ENCODE measurements around the gene SLC52A1.
A peak's percentile ranks its signal among the peaks of the same experiment; 100 is the strongest.
"Not testable (repeated sequence)": the region's sequence is repeated elsewhere in the genome, so short reads cannot be mapped to it uniquely, and the experiment has no call there.

Gene SLC52A1

GRCh38 chr17:5035315-5035714 lies at the start of gene SLC52A1:
Gene SLC52A1 (minus strand): TSS chr17:5035426. CDS start chr17:5034606, 820 bp downstream.
- DNase-seq, result no peak

DNA sequence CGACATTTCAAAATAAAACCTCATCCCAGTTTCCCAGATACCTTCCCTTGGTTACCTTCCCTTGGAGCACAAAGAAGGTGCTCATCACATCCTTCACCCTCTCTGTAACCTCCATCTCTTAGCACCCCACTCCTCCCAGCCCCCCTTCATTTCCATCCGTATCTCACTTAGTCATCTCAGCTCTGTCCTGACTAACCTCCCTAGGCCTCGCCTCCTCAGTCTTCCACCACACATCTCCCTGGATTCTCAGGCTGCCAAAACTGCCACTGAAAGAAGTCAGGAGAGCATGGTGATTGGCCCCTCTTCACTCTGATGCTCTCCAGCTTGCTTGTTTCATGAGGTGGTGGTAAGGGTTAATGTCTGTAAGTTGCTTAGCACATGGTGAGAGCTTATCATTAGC lies 45.4 kb upstream of the SLC52A1 start:
- DNase-seq, result no peak

DNA sequence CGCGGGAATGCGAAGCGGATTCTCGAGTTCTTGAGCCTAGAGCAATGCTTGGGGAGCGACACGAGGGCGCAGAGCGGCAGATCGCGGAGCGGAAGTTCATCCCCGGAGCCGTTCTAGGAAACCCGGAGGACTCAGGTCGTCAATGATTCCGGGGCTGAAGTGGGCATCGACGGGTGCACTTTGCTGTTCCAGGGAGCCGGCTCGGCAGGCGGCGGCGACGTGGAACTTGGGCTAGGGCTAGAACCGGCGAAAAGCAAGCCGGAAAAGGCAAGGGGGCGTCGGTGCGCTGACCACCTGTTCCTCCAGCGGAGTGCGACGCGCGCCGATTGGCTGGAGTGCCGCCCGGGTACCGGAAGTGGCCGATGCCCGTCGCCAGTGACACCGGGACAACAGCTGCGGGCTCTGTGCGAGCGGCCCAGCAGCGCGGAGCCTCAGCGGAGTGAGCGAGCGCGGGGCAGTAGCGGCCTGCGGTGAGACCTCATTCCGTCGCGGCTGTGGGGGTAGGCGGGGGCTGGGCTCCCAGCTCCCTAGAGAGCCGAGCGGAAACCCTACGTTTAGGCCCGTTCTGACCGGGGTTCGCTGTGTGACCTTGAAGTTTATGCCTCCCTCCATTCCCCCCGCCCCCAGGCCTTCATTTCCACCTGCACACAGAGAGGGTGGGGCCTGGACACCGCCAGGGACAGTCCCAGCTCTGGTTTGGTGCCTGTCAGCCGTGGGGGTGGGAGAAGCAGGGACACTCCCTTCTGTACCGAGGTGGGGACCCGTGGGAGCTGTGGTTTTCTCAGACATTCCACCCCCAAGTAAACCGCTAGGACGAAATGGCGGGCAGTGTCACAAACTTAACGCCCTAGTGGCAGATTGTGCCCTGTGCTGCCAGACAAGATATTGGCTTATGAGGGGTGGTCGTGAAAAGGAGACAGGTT lies 43.1 kb upstream of the SLC52A1 start, which contains the start of gene ZFP3:
TSS of gene ZFP3 (plus strand) at position 362 of the 923 bp plus-strand sequence. CDS start 13,038 bp downstream, outside the sequence.
- DNase-seq, result peak; percentile 66

- no peak for DNase-seq
These were observed 42.5 kb upstream of the SLC52A1 start for GRCh38 chr17:5077781-5078105.

DNA sequence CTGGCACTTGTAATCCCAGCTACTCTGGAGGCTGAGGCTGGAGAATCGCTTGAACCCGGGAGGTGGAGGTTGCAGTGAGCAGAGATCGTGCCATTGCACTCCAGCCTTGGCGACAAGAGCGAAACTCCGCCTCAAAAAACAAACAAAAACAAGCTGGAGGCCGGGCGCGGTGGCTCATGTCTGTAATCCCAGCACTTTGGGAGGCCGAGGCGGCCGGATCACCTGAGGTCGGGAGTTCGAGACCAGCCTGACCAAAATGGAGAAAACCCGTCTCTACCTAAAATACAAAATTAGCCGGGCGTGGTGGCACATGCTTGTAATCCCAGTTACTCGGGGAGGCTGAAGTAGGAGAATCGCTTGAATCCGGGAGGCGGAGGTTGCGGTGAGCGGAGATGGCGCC lies 42.0 kb upstream of the SLC52A1 start:
- not testable (repeated sequence) for DNase-seq

- DNase-seq, result not testable (repeated sequence)
These were observed 40.2 kb upstream of the SLC52A1 start for GRCh38 chr17:5075472-5075871.

DNA sequence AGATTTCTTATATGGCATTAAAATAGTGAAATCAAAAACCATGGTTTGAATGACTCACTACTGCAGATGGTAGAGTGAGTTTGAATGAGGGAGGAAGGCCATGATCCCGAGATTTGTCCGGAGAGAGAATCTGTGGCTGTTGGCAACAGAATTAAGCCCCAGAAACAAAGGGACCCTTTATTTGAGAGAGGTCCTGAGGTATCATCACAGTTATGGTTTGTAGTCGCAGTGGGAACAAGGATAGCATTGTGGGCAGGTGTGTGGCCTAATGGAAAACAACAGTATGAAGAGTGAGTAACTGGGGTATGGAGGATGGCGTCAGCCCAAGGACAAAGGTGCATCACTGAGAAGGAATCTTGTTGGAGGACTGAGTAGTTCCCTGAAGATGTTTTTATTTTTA lies 34.5 kb upstream of the SLC52A1 start:
- no peak for DNase-seq

DNA sequence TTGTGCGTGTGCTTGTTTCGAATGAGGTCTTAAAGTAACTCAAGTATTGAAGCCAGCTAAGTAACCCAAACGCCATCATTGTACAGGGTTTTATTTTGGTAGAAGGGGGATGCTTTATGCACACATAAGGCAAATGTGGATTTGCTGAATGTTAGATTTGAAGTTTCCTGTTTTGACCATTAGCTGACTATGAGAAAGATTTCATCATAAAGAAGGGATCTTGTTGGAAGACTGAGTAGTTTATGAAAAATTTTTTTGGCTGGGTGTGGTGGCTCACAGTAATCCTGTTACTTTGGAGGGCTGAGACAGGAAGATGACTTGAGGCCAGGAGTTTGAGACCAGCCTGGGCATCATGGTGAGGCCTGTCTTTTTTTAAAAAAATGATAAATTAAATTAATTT lies 33.0 kb upstream of the SLC52A1 start:
- no peak for DNase-seq

GRCh38 chr17:5065227-5065744 lies 30.1 kb upstream of the SLC52A1 start:
- DNase-seq, result no peak

GRCh38 chr17:5055543-5055942 lies 20.3 kb upstream of the SLC52A1 start:
- no peak for DNase-seq

DNA sequence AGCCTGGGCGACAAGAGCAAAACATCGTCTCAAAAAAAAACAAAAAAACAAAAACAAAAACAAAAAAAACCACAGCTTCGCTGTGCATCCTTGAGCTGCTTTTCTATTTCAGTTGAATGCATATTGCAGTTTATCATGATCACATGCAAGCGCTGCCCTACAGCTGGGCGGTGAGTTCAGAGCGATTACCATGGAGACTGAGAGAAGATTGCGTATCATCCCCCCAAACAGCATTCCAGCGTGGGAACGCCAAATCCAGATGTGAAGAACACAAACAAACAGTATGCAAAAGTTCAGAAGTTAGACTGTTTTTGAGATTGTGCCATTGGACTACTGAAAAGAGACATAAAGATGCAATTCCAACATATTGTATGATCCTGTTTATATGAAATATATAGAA lies 15.1 kb upstream of the SLC52A1 start:
- no peak for DNase-seq

- no peak for DNase-seq
These were observed 14.2 kb upstream of the SLC52A1 start for GRCh38 chr17:5049314-5049841.

GRCh38 chr17:5047446-5047845 lies 12.2 kb upstream of the SLC52A1 start:
- no peak for DNase-seq

DNA sequence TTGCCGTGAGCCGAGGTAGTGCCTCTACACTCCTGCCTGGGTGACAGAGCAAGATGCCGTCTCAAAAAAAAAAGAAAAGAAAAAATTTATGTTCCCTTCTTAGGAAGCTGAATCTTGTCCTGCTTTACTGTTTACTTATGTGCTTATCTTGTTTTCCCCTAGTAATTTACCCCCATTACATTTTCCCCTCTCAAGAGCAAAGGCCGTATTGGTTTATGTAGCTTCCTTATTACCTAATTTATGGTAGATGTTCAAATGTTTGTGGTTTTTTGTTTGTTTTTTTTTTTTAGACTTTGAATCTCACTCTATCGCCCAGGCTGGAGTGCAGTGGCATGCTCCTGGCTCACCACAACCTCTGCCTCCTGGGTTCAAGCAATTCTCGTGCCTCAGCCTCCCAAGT lies 10.3 kb upstream of the SLC52A1 start:
- DNase-seq, result no peak

DNA sequence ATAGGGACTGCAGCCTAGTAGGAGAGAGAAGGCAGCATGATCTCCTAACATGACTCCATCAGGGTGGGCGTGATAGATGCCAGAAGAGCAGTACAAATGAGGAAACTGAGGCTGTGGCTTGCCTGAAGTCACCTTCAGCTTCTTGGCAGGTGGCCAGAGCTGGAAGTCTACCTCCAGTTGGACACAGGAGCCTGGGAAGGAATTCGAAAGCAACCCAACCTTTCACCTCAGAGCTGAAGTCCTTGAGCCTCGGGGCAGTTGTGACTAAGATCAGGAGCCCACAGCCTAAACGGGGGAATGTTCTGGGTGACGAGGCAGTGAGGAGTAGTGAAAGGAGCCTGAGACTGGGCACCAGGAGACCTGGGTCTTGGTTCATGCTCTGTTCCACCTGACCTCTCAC lies 9.4 kb upstream of the SLC52A1 start:
- no peak for DNase-seq

- DNase-seq, result no peak
These were observed 8.3 kb upstream of the SLC52A1 start for GRCh38 chr17:5043524-5043923.

- DNase-seq, result no peak
These were observed 7.2 kb upstream of the SLC52A1 start for GRCh38 chr17:5042157-5043022.

- DNase-seq, result no peak
These were observed 575 bp downstream of the SLC52A1 start for GRCh38 chr17:5034651-5035050.

GRCh38 chr17:5034063-5034462 lies 1.2 kb downstream of the SLC52A1 start:
- no peak for DNase-seq

GRCh38 chr17:5033352-5034015 lies 1.7 kb downstream of the SLC52A1 start:
- no peak for DNase-seq

DNA sequence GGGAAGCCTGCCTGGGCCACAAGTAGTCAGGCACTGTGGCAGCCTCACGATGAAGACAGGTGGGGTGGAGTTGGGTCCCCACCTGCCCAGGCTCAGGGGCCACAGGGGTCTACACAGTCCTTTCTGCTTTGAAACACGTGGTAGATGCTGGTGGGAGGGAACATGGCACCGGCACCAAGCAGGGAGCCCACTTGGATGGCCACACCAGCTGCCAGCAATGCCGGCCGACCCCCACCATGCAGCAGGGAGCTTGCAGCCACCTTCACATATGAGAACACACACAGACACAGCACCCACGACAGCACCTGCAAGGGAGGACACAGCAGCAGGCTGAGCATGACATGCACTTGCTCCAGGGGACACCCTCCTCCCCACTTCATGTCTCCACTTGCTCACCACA lies 2.4 kb downstream of the SLC52A1 start:
- DNase-seq, result no peak

- DNase-seq, result peak; percentile 37
These were observed 3.7 kb downstream of the SLC52A1 start for GRCh38 chr17:5031365-5032082.
